ENCODE measurements around the gene KRTAP10-3.

DNA sequence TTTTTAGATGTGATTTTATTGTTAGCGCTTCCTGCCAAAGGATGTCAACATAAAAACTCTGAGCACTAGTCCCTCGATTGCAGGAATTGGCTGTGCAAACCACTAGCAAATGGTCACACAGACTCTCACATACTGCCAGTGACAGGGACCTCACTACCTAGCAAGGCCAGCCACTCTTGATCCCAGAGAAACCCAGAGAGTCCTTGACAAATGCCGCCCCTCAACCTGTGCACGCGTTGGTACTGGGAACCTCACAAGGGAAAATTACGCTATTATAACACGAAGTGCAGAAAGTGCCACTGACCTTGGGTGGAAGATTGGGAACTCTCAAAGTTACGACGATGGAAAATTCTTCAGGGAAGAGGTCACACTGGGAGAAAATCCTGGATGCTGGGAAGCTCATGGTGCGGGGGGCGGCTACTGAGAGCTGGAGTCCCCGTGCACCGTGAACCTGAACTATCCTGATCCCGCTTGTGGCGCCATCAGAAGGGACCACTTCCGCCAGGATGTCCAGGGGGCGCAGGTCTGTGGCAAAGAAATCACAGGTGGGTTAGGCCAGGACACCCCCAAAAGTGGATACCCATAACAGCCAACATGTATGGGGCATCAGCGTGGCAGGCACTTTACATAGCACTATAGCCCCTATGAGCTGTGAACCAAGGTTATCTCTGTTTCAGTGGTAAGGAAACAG lies 9.0 kb upstream of the KRTAP10-3 start:
- TF ChIP-seq CTCF (conservative IDR thresholded peaks at IDR 0.05; ENCODE audit: low read depth, low read length) (no peak), EZH2phosphoT487 (IDR thresholded peaks at IDR 0.05; ENCODE audit: borderline replicate concordance, low read length) (no peak), EZH2 (IDR thresholded peaks at IDR 0.05; ENCODE audit: low read length, unreplicated experiment) (no peak)

Data from PC-3 (cell line).